Kidney (tissue), 14 donors: ENCODE data around the gene FGD1. TPM values are rescaled to one million over a fixed set of nuclear protein-coding genes. Genes with fewer than 3 reads are reported as not detected.

Experiments used
- DNase-seq, 5 donors: peaks; one replicate each; pipeline ENCODE4 v3.0.0-alpha.2; 2013 to 2020
- FAIRE-seq: peaks from 2 replicates; lab custom pipeline; 2012; peaks lifted over from hg19 to GRCh38; lab: Jason Lieb, UNC
- H3K27ac ChIP-seq, 2 donors: one replicate each; pipeline ENCODE4 v1.7.0; 2013; ENCODE audit warnings: low read depth in 2 of 2, low read length in 2 of 2, inconsistent platforms in 1 of 2
- H3K27me3 ChIP-seq: one replicate; pipeline ENCODE4 v1.7.1; 2013; ENCODE audit warnings: low read length, inconsistent platforms; ENCODE audit not compliant: control insufficient read depth, insufficient read depth
- H3K36me3 ChIP-seq, 3 donors: one replicate each; pipeline versions ENCODE4 v1.7.0 to v1.7.1; 2013; ENCODE audit warnings: low read length in 3 of 3, control low read depth in 1 of 3, inconsistent platforms in 1 of 3; ENCODE audit not compliant: insufficient read depth in 3 of 3, control insufficient read depth in 2 of 3
- H3K4me1 ChIP-seq, 3 donors: one replicate each; pipeline versions ENCODE4 v1.7.0 to v1.7.1; 2013; ENCODE audit warnings: low read length in 3 of 3, inconsistent platforms in 1 of 3, low read depth in 1 of 3; ENCODE audit not compliant: control insufficient read depth in 2 of 3, insufficient read depth in 2 of 3
- H3K4me3 ChIP-seq, 3 donors: one replicate each; pipeline versions ENCODE4 v1.7.0 to v1.8.1; 2013; ENCODE audit warnings: low read length in 3 of 3, control low read depth in 1 of 3, inconsistent platforms in 1 of 3
- H3K9ac ChIP-seq, 3 donors: one replicate each; pipeline versions ENCODE4 v1.7.0 to v1.7.1; 2013; ENCODE audit warnings: low read length in 3 of 3, control low read depth in 1 of 3, inconsistent platforms in 1 of 3
- H3K9me3 ChIP-seq, 3 donors: one replicate each; pipeline versions ENCODE4 v1.7.0 to v1.7.1; 2013; ENCODE audit warnings: low read length in 3 of 3, control low read depth in 1 of 3, inconsistent platforms in 1 of 3; ENCODE audit not compliant: control insufficient read depth in 2 of 3, insufficient read depth in 1 of 3
- intact Hi-C: fragments of 100-400 bp; cut with DNase I; formaldehyde crosslinking; loops from one replicate; pipeline ENCODE4 v1.11.1; 2022
- polyA plus RNA-seq: library from polyadenylated mRNA; stranded (reverse); fragments of 350-450 nt; fragmentation: Illumina TruSeq; extraction: RNeasy Lipid Tissue Mini Kit (QIAGEN cat#74804); gene quantifications from one replicate; pipeline ENCODE4 v1.2.3, GENCODE V29; 2014; ENCODE audit warnings: low read depth, low replicate concordance; ENCODE audit not compliant: insufficient read depth
- total RNA-seq: library from RNA; stranded (reverse); fragmentation: NEBNext Ultra II Directional; extraction: Animal tissue kit (Norgen Biotek cat#: 25700); gene quantifications from one replicate; pipeline ENCODE4 v1.2.1, GENCODE V29; 2021
- TF ChIP-seq, protein P1 (sequence below): IDR thresholded peaks from 3 replicates; pipeline ENCODE4 v1.5.1; 2012; ENCODE audit warnings: mild to moderate bottlenecking, moderate library complexity, borderline replicate concordance; ENCODE audit not compliant: insufficient read depth; ENCODE audit errors: extremely low read depth
- donor health status: control.
- donor health status: control.
- donor health status: control.
- donor health status: control.
- donor health status: control.
- donor health status: DM: yes; HTN: yes; CAD: no.
- donor health status: Normal renal cell carcinoma (clear cell type).

Gene FGD1
- total and polyA plus RNA-seq, 2 donors from 2014 or later: 2.7 to 4.7 TPM

DNA sequence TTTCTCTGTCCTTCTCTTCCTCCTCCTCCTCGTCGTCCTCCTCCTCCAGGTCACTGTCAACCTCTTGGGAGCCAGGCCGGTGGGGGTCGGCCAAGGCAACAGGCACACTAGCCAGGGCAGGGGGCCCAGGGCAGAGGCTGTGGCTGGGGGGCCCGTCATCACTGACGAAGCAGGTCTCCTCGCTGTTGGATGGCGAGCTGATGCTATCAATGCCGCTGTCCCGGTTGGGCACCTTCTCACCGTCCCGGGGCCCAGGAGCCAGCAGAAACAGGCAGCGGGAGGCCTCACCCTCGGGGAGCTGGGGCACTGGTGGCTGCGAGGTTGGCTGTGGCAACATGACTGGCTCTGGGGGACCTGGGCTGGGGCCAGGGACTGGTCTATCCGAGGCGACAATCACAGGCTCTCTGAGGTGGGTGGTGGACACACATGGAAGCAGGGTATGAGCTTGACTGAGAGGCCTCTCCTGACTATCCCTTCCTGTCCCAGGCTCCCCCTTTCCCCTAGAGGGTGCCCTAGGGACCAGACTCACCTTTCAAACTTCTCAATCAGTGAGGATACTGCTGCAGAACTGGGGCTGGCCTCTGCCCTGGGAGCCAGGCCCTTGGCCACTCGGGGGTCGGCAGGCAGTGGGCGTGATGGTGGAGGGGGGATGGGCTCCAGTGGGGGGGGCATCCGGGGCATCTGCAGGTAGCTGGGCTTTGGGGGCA, 25.8 kb downstream of the FGD1 start:
- TF ChIP-seq, protein P1, sequence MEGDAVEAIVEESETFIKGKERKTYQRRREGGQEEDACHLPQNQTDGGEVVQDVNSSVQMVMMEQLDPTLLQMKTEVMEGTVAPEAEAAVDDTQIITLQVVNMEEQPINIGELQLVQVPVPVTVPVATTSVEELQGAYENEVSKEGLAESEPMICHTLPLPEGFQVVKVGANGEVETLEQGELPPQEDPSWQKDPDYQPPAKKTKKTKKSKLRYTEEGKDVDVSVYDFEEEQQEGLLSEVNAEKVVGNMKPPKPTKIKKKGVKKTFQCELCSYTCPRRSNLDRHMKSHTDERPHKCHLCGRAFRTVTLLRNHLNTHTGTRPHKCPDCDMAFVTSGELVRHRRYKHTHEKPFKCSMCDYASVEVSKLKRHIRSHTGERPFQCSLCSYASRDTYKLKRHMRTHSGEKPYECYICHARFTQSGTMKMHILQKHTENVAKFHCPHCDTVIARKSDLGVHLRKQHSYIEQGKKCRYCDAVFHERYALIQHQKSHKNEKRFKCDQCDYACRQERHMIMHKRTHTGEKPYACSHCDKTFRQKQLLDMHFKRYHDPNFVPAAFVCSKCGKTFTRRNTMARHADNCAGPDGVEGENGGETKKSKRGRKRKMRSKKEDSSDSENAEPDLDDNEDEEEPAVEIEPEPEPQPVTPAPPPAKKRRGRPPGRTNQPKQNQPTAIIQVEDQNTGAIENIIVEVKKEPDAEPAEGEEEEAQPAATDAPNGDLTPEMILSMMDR: no peak
- Histone ChIP-seq H3K9me3 (no peaks in the 10 kb centered on the region), H3K27ac (no peak overlapping the region), H3K9ac (no peak overlapping the region), H3K27me3 (no peaks in the 10 kb centered on the region), H3K36me3 (peaks cover 0 to 5% (median 2%) of the 10 kb centered on the region in 3 donors), H3K4me1 (no peaks in the 10 kb centered on the region), H3K4me3 (no peak overlapping the region)
- intact Hi-C loops: no loop called here
- DNase-seq (peak in 1 of 5 donors; percentile 64), FAIRE-seq (no peak)

DNA sequence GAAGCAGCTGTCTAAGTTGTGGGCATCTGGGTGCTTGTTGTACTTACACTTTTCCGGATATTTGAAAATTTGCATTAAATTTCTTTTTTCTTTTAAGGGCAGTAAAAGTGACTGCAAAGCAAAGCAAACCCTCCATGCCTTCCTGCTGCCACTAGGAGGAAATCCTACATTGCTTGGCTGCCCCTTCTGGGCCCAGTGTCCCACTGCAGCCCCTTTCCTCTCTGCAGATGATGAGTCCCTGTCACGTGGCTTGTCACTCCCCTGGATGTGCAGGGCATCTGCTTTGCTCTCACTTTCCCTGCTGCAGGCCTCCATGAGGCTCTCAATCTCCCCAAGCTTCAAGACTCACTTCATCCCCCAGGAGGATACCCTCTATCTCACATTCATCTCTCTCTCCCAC, 43.1 kb downstream of the FGD1 start:
- Histone ChIP-seq H3K27me3 (no peaks in the 10 kb centered on the region), H3K9ac (no peak overlapping the region), H3K9me3 (no peaks in the 10 kb centered on the region), H3K4me1 (no peaks in the 10 kb centered on the region), H3K4me3 (no peak overlapping the region), H3K36me3 (no peaks in the 10 kb centered on the region), H3K27ac (no peak overlapping the region)
- TF ChIP-seq, protein P1: no peak
- FAIRE-seq: no peak
- intact Hi-C loops: no loop called here
- peak in 4 of 5 donors; percentile 38 to 54 (median 40) for DNase-seq

DNA sequence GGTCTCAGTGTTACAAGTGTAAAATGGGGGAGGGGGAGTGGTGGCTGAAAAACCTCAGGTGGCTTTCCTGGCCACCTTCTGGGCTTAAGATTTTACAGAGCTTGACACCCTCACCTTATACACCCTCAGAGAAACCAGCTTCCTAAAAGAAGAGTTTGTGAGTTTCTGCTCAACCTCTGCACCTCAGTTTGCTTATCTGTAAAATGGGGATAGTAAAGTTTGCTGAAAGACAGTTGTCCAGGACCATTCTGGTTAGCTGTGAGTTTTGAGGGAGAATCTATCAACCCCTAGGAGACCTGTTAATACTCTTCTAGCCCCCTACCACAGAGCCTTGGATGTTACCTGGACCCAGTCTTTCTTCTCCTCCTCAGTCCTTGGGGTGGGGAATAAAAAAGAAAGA, 46.1 kb downstream of the FGD1 start:
- no peaks in the 10 kb centered on the region for H3K9me3 ChIP-seq
- no peaks in the 10 kb centered on the region for H3K27me3 ChIP-seq
- TF ChIP-seq, protein P1: no peak
- no peaks in the 10 kb centered on the region for H3K36me3 ChIP-seq
- FAIRE-seq (no peak), DNase-seq (no peak)
- intact Hi-C loops: no loop called here
- no peak overlapping the region for H3K4me3 ChIP-seq
- H3K27ac ChIP-seq: no peak overlapping the region
- H3K9ac ChIP-seq: no peak overlapping the region
- H3K4me1 ChIP-seq: no peaks in the 10 kb centered on the region
